H1 (cell line): ENCODE measurements around the gene LMTK3. TPM values are rescaled to one million over a fixed set of nuclear protein-coding genes. Genes with fewer than 3 reads are reported as not detected.

Source experiments
- ASH2L ChIP-seq: fragments of 200-600, 300-600 bp; sonication (generic); IDR thresholded peaks from one replicate; pipeline ENCODE4 v1.7.1; 2017; ENCODE audit warnings: low read length
- CEBPB ChIP-seq: IDR thresholded peaks from 2 replicates; pipeline ENCODE4 v1.6.1; 2012; ENCODE audit warnings: low read depth, low read length
- JUND ChIP-seq: IDR thresholded peaks from 2 replicates; pipeline ENCODE4 v1.6.1; 2011; ENCODE audit warnings: mild to moderate bottlenecking, improper control_type of control experiment, low read length
- KDM4A ChIP-seq: IDR thresholded peaks from one replicate; pipeline ENCODE4 v1.7.1; 2012; ENCODE audit warnings: low read depth, mild to moderate bottlenecking, moderate library complexity, low read length, inconsistent platforms; ENCODE audit not compliant: severe bottlenecking
- NANOG ChIP-seq: IDR thresholded peaks from 2 replicates; pipeline ENCODE4 v1.6.1; 2011; ENCODE audit warnings: low read length, low read depth, mild to moderate bottlenecking, inconsistent platforms; ENCODE audit not compliant: insufficient read depth, poor library complexity, severe bottlenecking
- SAP30 ChIP-seq: fragments of 300-600 bp; sonication (generic); IDR thresholded peaks from 2 replicates; pipeline ENCODE4 v1.7.1; 2012; ENCODE audit warnings: low read length, moderate library complexity, mild to moderate bottlenecking, inconsistent platforms; ENCODE audit not compliant: insufficient read depth, insufficient replicate concordance
- polyA plus RNA-seq, 7 experiments: library from polyadenylated mRNA; depleted of rRNA in 3 of 7; stranded (reverse) in 5 of 7; unstranded in 2 of 7; fragments of >200 nt in 5 of 7; fragments of 200-250 nt in 2 of 7; gene quantifications; 1 replicate in 5 of 7; 2 replicates in 1 of 7; 4 replicates in 1 of 7; pipeline versions ENCODE4 v1.2.1 to v1.2.3, GENCODE V29; 2011 to 2013; ENCODE audit warnings: missing spikeins in 2 of 7, mixed read lengths in 2 of 7
- total RNA-seq: library from RNA; stranded (reverse); fragmentation: NEBNext Ultra II Directional; extraction: Animal tissue kit (Norgen Biotek cat#: 25700); gene quantifications from 2 replicates; pipeline ENCODE4 v1.2.1, GENCODE V29; 2021

The LMTK3 gene
- total and polyA plus RNA-seq, 2 of the 8 experiments (the other 6 are each of a cell fraction or from before 2014, with no cell fraction given): 2.7 to 12.4 TPM

DNA sequence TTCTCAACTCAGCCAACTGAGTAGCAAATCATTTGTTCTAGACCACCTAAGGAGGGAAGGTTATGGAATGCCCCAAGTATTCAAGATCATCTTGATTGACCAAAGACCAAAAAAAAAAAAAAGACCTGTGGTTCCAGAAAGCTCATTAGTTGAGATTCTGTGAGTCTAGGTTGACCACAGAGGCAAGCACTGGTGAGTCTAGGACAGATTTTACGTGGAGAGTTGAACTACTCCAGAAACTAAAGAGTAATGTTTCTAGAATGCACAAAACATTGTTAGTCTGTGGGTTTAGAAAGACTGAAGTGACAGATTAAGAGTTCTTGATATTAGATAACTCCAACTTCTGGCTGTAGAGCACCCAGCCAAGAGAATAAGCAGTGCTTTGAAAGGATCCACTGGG, 46.4 kb downstream of the LMTK3 start (continued):
- TF ChIP-seq KDM4A (no peak), NANOG (no peak), JUND (no peak), ASH2L (no peak), SAP30 (no peak), CEBPB (no peak)
